CD4-positive, alpha-beta memory T cell (primary cell): ENCODE results near the gene B3GNT2. TPM values are rescaled to one million over a fixed set of nuclear protein-coding genes. Genes with fewer than 3 reads are reported as not detected.

Experiments used
- CTCF ChIA-PET: fragments of 350-600 bp; sonication (Branson Sonifier 250); formaldehyde crosslinking; loops from one replicate; lab custom pipeline; 2021; ENCODE audit warnings: inconsistent platforms; ENCODE audit not compliant: partially characterized antibody; lab: Charles Lee
- POLR2A ChIA-PET: fragments of 350-600 bp; sonication (Branson Sonifier 250); formaldehyde crosslinking; loops from one replicate; lab custom pipeline; 2021; ENCODE audit not compliant: partially characterized antibody; lab: Charles Lee
- DNase-seq, 5 donors: peaks; one replicate each; pipeline versions ENCODE4 v3.0.0 to v3.0.0-alpha.2; 2020 to 2022; ENCODE audit warnings: mixed read lengths in 1 of 5
- H3K27ac ChIP-seq: one replicate; pipeline ENCODE4 v1.7.0; 2013; ENCODE audit warnings: low read depth, low read length
- H3K27me3 ChIP-seq: 2 replicates; pipeline ENCODE4 v1.7.0; 2013; ENCODE audit warnings: mild to moderate bottlenecking, low read length, moderate library complexity; ENCODE audit not compliant: insufficient read depth
- H3K36me3 ChIP-seq: 2 replicates; pipeline ENCODE4 v1.7.0; 2013; ENCODE audit warnings: mild to moderate bottlenecking, low read length, moderate library complexity; ENCODE audit not compliant: insufficient read depth
- H3K4me1 ChIP-seq: 2 replicates; pipeline ENCODE4 v1.7.0; 2013; ENCODE audit warnings: mild to moderate bottlenecking, low read length, moderate library complexity; ENCODE audit not compliant: insufficient read depth
- H3K4me3 ChIP-seq, 2 donors: one replicate each; pipeline ENCODE4 v1.7.0; 2013; ENCODE audit warnings: low read length in 2 of 2, mild to moderate bottlenecking in 1 of 2
- H3K9me3 ChIP-seq, 2 donors: one replicate each; pipeline ENCODE4 v1.7.0; 2013; ENCODE audit warnings: low read length in 2 of 2, control low read depth in 1 of 2; ENCODE audit not compliant: control insufficient read depth in 1 of 2
- H3K27ac Mint-ChIP-seq, 7 donors: one replicate each; pipeline ENCODE4 v1.8.0; 2020 to 2021; ENCODE audit warnings: mixed read lengths in 7 of 7, mild to moderate bottlenecking in 6 of 7, inconsistent platforms in 3 of 7, moderate library complexity in 3 of 7
- H3K27me3 Mint-ChIP-seq, 2 donors: one replicate each; pipeline ENCODE4 v1.8.0; 2020 to 2021; ENCODE audit warnings: mixed read lengths in 2 of 2
- H3K36me3 Mint-ChIP-seq, 2 donors: one replicate each; pipeline ENCODE4 v1.8.0; 2020 to 2021; ENCODE audit warnings: mixed read lengths in 2 of 2, inconsistent platforms in 1 of 2, mild to moderate bottlenecking in 1 of 2
- H3K4me1 Mint-ChIP-seq, 4 donors: one replicate each; pipeline ENCODE4 v1.8.0; 2020 to 2021; ENCODE audit warnings: mixed read lengths in 4 of 4, mild to moderate bottlenecking in 1 of 4
- H3K4me3 Mint-ChIP-seq, 8 donors: one replicate each; pipeline ENCODE4 v1.8.0; 2020 to 2021; ENCODE audit warnings: mixed read lengths in 8 of 8, mild to moderate bottlenecking in 7 of 8, moderate library complexity in 6 of 8, inconsistent platforms in 3 of 8
- H3K9me3 Mint-ChIP-seq, 8 donors: one replicate each; pipeline ENCODE4 v1.8.0; 2020 to 2021; ENCODE audit warnings: mixed read lengths in 8 of 8, mild to moderate bottlenecking in 5 of 8, inconsistent platforms in 3 of 8, moderate library complexity in 1 of 8
- intact Hi-C: fragments of 100-400 bp; cut with micrococcal nuclease; formaldehyde crosslinking; loops from one replicate; pipeline ENCODE4 v1.15.1; 2023
- polyA plus RNA-seq, 2 donors: library from polyadenylated mRNA; unstranded; fragments of 300-500 nt; fragmentation: Illumina TruSeq; gene quantifications; one replicate each; pipeline ENCODE4 v1.2.3, GENCODE V29; 2021
- total RNA-seq, 2 experiments: library from RNA; stranded (reverse); gene quantifications; one replicate each; pipeline ENCODE4 v1.2.3, GENCODE V29; 2021

B3GNT2 gene
- total and polyA plus RNA-seq, 4 experiments from 2014 or later: 18.3 to 55.7 (median 24.3) TPM

GRCh38 chr2:62254424-62255266, 58.7 kb downstream of the B3GNT2 start:
- no peaks in the 10 kb centered on the region for H3K36me3 Mint-ChIP-seq
- Histone ChIP-seq H3K4me1 (no peaks in the 10 kb centered on the region), H3K36me3 (no peaks in the 10 kb centered on the region), H3K27ac (no peak overlapping the region), H3K4me3 (no peak overlapping the region), H3K9me3 (no peaks in the 10 kb centered on the region), H3K27me3 (no peaks in the 10 kb centered on the region)
- intact Hi-C loops: no loop called here
- no peaks in the 10 kb centered on the region for H3K9me3 Mint-ChIP-seq
- no peaks in the 10 kb centered on the region for H3K27me3 Mint-ChIP-seq
- POLR2A ChIA-PET: no interaction called here
- H3K27ac Mint-ChIP-seq: no peak overlapping the region
- DNase-seq: no peak
- CTCF ChIA-PET: no interaction called here
- H3K4me3 Mint-ChIP-seq: no peak overlapping the region
- no peaks in the 10 kb centered on the region for H3K4me1 Mint-ChIP-seq

- H3K4me3 ChIP-seq: no peak overlapping the region
- H3K4me3 Mint-ChIP-seq: no peak overlapping the region
- H3K36me3 ChIP-seq: no peaks in the 10 kb centered on the region
- H3K36me3 Mint-ChIP-seq: no peaks in the 10 kb centered on the region
- no peak overlapping the region for H3K27ac ChIP-seq
- no peaks in the 10 kb centered on the region for H3K27me3 Mint-ChIP-seq
- CTCF ChIA-PET: no interaction called here
- H3K27me3 ChIP-seq: no peaks in the 10 kb centered on the region
- no peak overlapping the region for H3K27ac Mint-ChIP-seq
- intact Hi-C loops: no loop called here
- no peaks in the 10 kb centered on the region for H3K9me3 ChIP-seq
- no peaks in the 10 kb centered on the region for H3K9me3 Mint-ChIP-seq
- no peak for DNase-seq
- H3K4me1 Mint-ChIP-seq: no peaks in the 10 kb centered on the region
- H3K4me1 ChIP-seq: no peaks in the 10 kb centered on the region
- POLR2A ChIA-PET: no interaction called here
These were observed 61.6 kb downstream of the B3GNT2 start for GRCh38 chr2:62257466-62257865.

GRCh38 chr2:62263076-62263715, 67.3 kb downstream of the B3GNT2 start:
- Mint-ChIP-seq H3K27ac (no peak overlapping the region), H3K4me3 (no peak overlapping the region), H3K9me3 (peaks cover 0 to 3% (median 0%) of the 10 kb centered on the region in 8 donors), H3K27me3 (no peaks in the 10 kb centered on the region), H3K4me1 (no peaks in the 10 kb centered on the region), H3K36me3 (no peaks in the 10 kb centered on the region)
- ChIA-PET CTCF (no interaction called here), POLR2A (no interaction called here)
- no peak for DNase-seq
- Histone ChIP-seq H3K9me3 (no peaks in the 10 kb centered on the region), H3K36me3 (no peaks in the 10 kb centered on the region), H3K27me3 (no peaks in the 10 kb centered on the region), H3K4me1 (no peaks in the 10 kb centered on the region), H3K27ac (no peak overlapping the region), H3K4me3 (no peak overlapping the region)
- intact Hi-C loops: no loop called here

- Mint-ChIP-seq H3K9me3 (peaks cover 0 to 4% (median 2%) of the 10 kb centered on the region in 8 donors), H3K4me3 (no peak overlapping the region), H3K27ac (no peak overlapping the region), H3K36me3 (no peaks in the 10 kb centered on the region), H3K4me1 (no peaks in the 10 kb centered on the region), H3K27me3 (no peaks in the 10 kb centered on the region)
- H3K27me3 ChIP-seq: no peaks in the 10 kb centered on the region
- ChIA-PET CTCF (interaction anchor here (1.0 kb wide), 1 partner anchor 76 kb away, joined by 3 read pairs; no protein-coding TSS in a partner anchor), POLR2A (no interaction called here)
- H3K4me1 ChIP-seq: no peaks in the 10 kb centered on the region
- no peaks in the 10 kb centered on the region for H3K9me3 ChIP-seq
- intact Hi-C loops: no loop called here
- no peak overlapping the region for H3K4me3 ChIP-seq
- DNase-seq: no peak
- no peaks in the 10 kb centered on the region for H3K36me3 ChIP-seq
- H3K27ac ChIP-seq: no peak overlapping the region
These were observed 68.3 kb downstream of the B3GNT2 start for GRCh38 chr2:62264186-62264585.

GRCh38 chr2:62265106-62265505, 69.2 kb downstream of the B3GNT2 start:
- Histone ChIP-seq H3K36me3 (no peaks in the 10 kb centered on the region), H3K27ac (no peak overlapping the region), H3K4me3 (no peak overlapping the region), H3K9me3 (no peaks in the 10 kb centered on the region), H3K27me3 (no peaks in the 10 kb centered on the region), H3K4me1 (no peaks in the 10 kb centered on the region)
- POLR2A ChIA-PET: no interaction called here
- H3K9me3 Mint-ChIP-seq: peaks cover 0 to 4% (median 2%) of the 10 kb centered on the region in 8 donors
- intact Hi-C loops: no loop called here
- no peaks in the 10 kb centered on the region for H3K4me1 Mint-ChIP-seq
- no peaks in the 10 kb centered on the region for H3K36me3 Mint-ChIP-seq
- no peak for DNase-seq
- H3K4me3 Mint-ChIP-seq: no peak overlapping the region
- no peak overlapping the region for H3K27ac Mint-ChIP-seq
- no peaks in the 10 kb centered on the region for H3K27me3 Mint-ChIP-seq
- CTCF ChIA-PET: interaction anchor here (1.0 kb wide), 1 partner anchor 75 kb away, joined by 3 read pairs; no protein-coding TSS in a partner anchor

- ChIA-PET CTCF (no interaction called here), POLR2A (no interaction called here)
- Histone ChIP-seq H3K9me3 (no peaks in the 10 kb centered on the region), H3K27ac (no peak overlapping the region), H3K4me1 (no peaks in the 10 kb centered on the region), H3K36me3 (no peaks in the 10 kb centered on the region), H3K27me3 (no peaks in the 10 kb centered on the region), H3K4me3 (no peak overlapping the region)
- Mint-ChIP-seq H3K4me1 (no peaks in the 10 kb centered on the region), H3K9me3 (peaks cover 0 to 4% (median 2%) of the 10 kb centered on the region in 8 donors), H3K27me3 (no peaks in the 10 kb centered on the region), H3K36me3 (no peaks in the 10 kb centered on the region), H3K4me3 (no peak overlapping the region), H3K27ac (no peak overlapping the region)
- intact Hi-C loops: no loop called here
- no peak for DNase-seq
These were observed 70.6 kb downstream of the B3GNT2 start for GRCh38 chr2:62266433-62267038.

GRCh38 chr2:62267696-62268095, 71.8 kb downstream of the B3GNT2 start:
- H3K9me3 ChIP-seq: no peaks in the 10 kb centered on the region
- ChIA-PET POLR2A (no interaction called here), CTCF (no interaction called here)
- H3K27ac Mint-ChIP-seq: no peak overlapping the region
- intact Hi-C loops: no loop called here
- H3K27me3 ChIP-seq: no peaks in the 10 kb centered on the region
- H3K27ac ChIP-seq: no peak overlapping the region
- H3K4me1 ChIP-seq: no peaks in the 10 kb centered on the region
- H3K27me3 Mint-ChIP-seq: no peaks in the 10 kb centered on the region
- H3K9me3 Mint-ChIP-seq: peaks cover 0 to 4% (median 2%) of the 10 kb centered on the region in 8 donors
- H3K4me3 ChIP-seq: no peak overlapping the region
- no peaks in the 10 kb centered on the region for H3K4me1 Mint-ChIP-seq
- no peak for DNase-seq
- no peaks in the 10 kb centered on the region for H3K36me3 ChIP-seq
- no peaks in the 10 kb centered on the region for H3K36me3 Mint-ChIP-seq
- no peak overlapping the region for H3K4me3 Mint-ChIP-seq
